HG03196 (cell line): ENCODE data around the gene PDIA6.
"Not testable (repeated sequence)": the region's sequence is repeated elsewhere in the genome, so short reads cannot be mapped to it uniquely, and the experiment has no call there.

ENCODE experiments used
- ATAC-seq: cut with Tn5 transposase; IDR thresholded peaks from one replicate; pipeline ENCODE4 v1.9.1; 2021; ENCODE audit not compliant: unreplicated experiment

PDIA6 gene

GRCh38 chr2:10811517-10811916, 1.1 kb downstream of the PDIA6 start:
- ATAC-seq: no peak

- ATAC-seq: peak; percentile 35
These were observed 2.1 kb downstream of the PDIA6 start for GRCh38 chr2:10810202-10811161.

- no peak for ATAC-seq
These were observed 6.0 kb downstream of the PDIA6 start for GRCh38 chr2:10806543-10806942.

GRCh38 chr2:10805990-10806389, 6.6 kb downstream of the PDIA6 start:
- ATAC-seq: not testable (repeated sequence)

GRCh38 chr2:10802657-10803056, 9.9 kb downstream of the PDIA6 start:
- ATAC-seq: no peak

- ATAC-seq: no peak
These were observed 12.4 kb downstream of the PDIA6 start for GRCh38 chr2:10800163-10800562.

GRCh38 chr2:10798783-10799182, 13.8 kb downstream of the PDIA6 start:
- no peak for ATAC-seq

- no peak for ATAC-seq
These were observed 15.9 kb downstream of the PDIA6 start for GRCh38 chr2:10796703-10797102.

GRCh38 chr2:10795508-10796046, 17.0 kb downstream of the PDIA6 start:
- ATAC-seq: no peak

GRCh38 chr2:10794876-10795275, 17.7 kb downstream of the PDIA6 start:
- ATAC-seq: no peak

GRCh38 chr2:10793816-10794215, 18.8 kb downstream of the PDIA6 start:
- no peak for ATAC-seq

GRCh38 chr2:10792660-10793400, 19.8 kb downstream of the PDIA6 start:
- ATAC-seq: no peak

- ATAC-seq: no peak
These were observed 20.5 kb downstream of the PDIA6 start for GRCh38 chr2:10792001-10792634.

- peak; percentile 81 for ATAC-seq
These were observed 22.2 kb downstream of the PDIA6 start for GRCh38 chr2:10790228-10790973.

- no peak for ATAC-seq
These were observed 23.7 kb downstream of the PDIA6 start for GRCh38 chr2:10788855-10789254.

- no peak for ATAC-seq
These were observed 25.2 kb downstream of the PDIA6 start for GRCh38 chr2:10787176-10787968.

- ATAC-seq: no peak
These were observed 26.2 kb downstream of the PDIA6 start for GRCh38 chr2:10786240-10786982.

- ATAC-seq: no peak
These were observed 27.3 kb downstream of the PDIA6 start for GRCh38 chr2:10785260-10785659.

- no peak for ATAC-seq
These were observed 27.9 kb downstream of the PDIA6 start for GRCh38 chr2:10784719-10785118.
